MCF 10A (cell line): Measurements from ENCODE around the gene SLCO2A1. TPM values are rescaled to one million over a fixed set of nuclear protein-coding genes. Genes with fewer than 3 reads are reported as not detected.

Experiments
- BruUV-seq: library from RNA; stranded (reverse); fragments of 400-500 nt; replicated peaks from 2 replicates; lab custom pipeline; 2021; lab: Mats Ljungman, UMichigan
- CTCF ChIA-PET: fragments of 300-600 bp; sonication (Branson Sonifier 250); formaldehyde crosslinking; extraction: SDS; loops from one replicate; lab custom pipeline; 2021; ENCODE audit warnings: antibody characterized with exemption, inconsistent platforms; lab: Yijun Ruan, JAX
- POLR2A ChIA-PET: fragments of 300-600, 350-650 bp; sonication (Branson Sonifier 250); formaldehyde crosslinking; extraction: SDS; loops from one replicate; lab custom pipeline; 2020; ENCODE audit warnings: antibody characterized with exemption, inconsistent platforms; lab: Yijun Ruan, JAX
- DNase-seq: peaks from one replicate; pipeline ENCODE4 v3.0.0-alpha.2; 2018; ENCODE audit not compliant: unreplicated experiment
- H3K27ac Mint-ChIP-seq: one replicate; pipeline ENCODE4 v1.8.0; 2022; ENCODE audit warnings: mild to moderate bottlenecking, low read depth, mixed read lengths; ENCODE audit not compliant: unreplicated experiment
- H3K27me3 Mint-ChIP-seq: one replicate; pipeline ENCODE4 v1.8.0; 2022; ENCODE audit warnings: mixed read lengths; ENCODE audit not compliant: insufficient read depth, unreplicated experiment
- H3K36me3 Mint-ChIP-seq: one replicate; pipeline ENCODE4 v1.8.0; 2022; ENCODE audit warnings: mild to moderate bottlenecking, moderate library complexity, mixed read lengths; ENCODE audit not compliant: insufficient read depth, unreplicated experiment
- H3K4me1 Mint-ChIP-seq: one replicate; pipeline ENCODE4 v1.8.0; 2022; ENCODE audit warnings: mixed read lengths; ENCODE audit not compliant: insufficient read depth, unreplicated experiment
- H3K4me3 Mint-ChIP-seq: one replicate; pipeline ENCODE4 v1.8.0; 2022; ENCODE audit warnings: mild to moderate bottlenecking, moderate library complexity, mixed read lengths; ENCODE audit not compliant: unreplicated experiment
- H3K9me3 Mint-ChIP-seq: one replicate; pipeline ENCODE4 v1.8.0; 2022; ENCODE audit warnings: mixed read lengths; ENCODE audit not compliant: unreplicated experiment
- intact Hi-C: fragments of 100-400 bp; cut with micrococcal nuclease; formaldehyde crosslinking; loops from 2 replicates; pipeline ENCODE4 v1.14.1; 2022
- total RNA-seq: library from RNA; stranded (reverse); gene quantifications from 2 replicates; pipeline ENCODE4 v1.2.3, GENCODE V29; 2022
- TF ChIP-seq, protein P1 (sequence below): fragments of 200-600 bp; IDR thresholded peaks from one replicate; pipeline ENCODE4 v1.8.0; 2022; ENCODE audit warnings: antibody characterized with exemption, mild to moderate bottlenecking; ENCODE audit not compliant: unreplicated experiment

The SLCO2A1 gene
- total RNA-seq, 1 experiment from 2014 or later, result 1.0 TPM

DNA sequence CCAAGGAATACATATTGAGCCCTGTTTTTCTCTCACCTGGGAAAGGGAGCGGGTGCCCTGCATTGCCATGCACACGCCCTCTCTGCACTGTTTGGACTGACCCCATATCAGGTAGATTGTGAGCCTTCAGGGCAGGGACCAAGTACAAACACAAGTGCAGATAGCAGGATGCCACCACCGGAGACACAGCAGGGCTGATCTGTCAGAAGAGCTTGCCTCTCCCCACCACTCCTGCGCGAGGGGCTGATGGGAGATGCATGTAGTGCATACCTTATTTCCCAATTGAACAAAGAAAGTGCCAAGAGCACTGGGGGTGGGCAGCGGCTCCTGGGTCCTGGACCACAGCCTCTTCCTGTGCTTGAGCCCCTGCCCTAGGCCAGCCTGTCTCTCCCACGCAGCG lies 9.0 kb upstream of the SLCO2A1 start:
- Mint-ChIP-seq H3K4me3 (no peak overlapping the region), H3K9me3 (peaks cover 8% of the 10 kb centered on the region), H3K27me3 (no peaks in the 10 kb centered on the region), H3K27ac (peak overlapping the region; percentile 46), H3K4me1 (peaks cover 13% of the 10 kb centered on the region), H3K36me3 (no peaks in the 10 kb centered on the region)
- intact Hi-C loops, result loop anchor here (1.0 kb wide), 1 partner anchor 108 kb away; no protein-coding TSS in a partner anchor
- TF ChIP-seq, protein P1, sequence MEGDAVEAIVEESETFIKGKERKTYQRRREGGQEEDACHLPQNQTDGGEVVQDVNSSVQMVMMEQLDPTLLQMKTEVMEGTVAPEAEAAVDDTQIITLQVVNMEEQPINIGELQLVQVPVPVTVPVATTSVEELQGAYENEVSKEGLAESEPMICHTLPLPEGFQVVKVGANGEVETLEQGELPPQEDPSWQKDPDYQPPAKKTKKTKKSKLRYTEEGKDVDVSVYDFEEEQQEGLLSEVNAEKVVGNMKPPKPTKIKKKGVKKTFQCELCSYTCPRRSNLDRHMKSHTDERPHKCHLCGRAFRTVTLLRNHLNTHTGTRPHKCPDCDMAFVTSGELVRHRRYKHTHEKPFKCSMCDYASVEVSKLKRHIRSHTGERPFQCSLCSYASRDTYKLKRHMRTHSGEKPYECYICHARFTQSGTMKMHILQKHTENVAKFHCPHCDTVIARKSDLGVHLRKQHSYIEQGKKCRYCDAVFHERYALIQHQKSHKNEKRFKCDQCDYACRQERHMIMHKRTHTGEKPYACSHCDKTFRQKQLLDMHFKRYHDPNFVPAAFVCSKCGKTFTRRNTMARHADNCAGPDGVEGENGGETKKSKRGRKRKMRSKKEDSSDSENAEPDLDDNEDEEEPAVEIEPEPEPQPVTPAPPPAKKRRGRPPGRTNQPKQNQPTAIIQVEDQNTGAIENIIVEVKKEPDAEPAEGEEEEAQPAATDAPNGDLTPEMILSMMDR, result no peak
- no peak for DNase-seq
- ChIA-PET CTCF (interaction anchor here (0.6 kb wide), 1 partner anchor 137 kb away, joined by 4 read pairs; no protein-coding TSS in a partner anchor), POLR2A (no interaction called here)
- BruUV-seq, result no TSS peak

DNA sequence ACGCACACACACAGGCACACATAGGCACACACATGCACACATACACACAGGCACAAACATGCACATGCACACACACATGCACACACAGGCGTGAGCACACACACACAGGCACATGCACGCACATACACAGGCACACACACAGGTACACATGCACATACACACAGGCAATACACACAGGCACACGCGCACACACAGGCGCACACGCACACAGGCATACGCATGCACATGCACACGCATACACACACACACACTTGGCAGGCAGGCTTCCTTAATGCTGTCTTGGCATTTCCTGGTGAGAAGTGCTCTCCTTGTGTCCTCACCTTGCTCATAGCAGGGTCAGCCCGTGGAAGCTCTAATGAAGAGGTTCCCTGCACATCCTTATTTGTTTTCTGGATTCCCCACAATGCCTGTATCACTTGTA lies 8.4 kb upstream of the SLCO2A1 start:
- peaks cover 8% of the 10 kb centered on the region for H3K9me3 Mint-ChIP-seq

DNA sequence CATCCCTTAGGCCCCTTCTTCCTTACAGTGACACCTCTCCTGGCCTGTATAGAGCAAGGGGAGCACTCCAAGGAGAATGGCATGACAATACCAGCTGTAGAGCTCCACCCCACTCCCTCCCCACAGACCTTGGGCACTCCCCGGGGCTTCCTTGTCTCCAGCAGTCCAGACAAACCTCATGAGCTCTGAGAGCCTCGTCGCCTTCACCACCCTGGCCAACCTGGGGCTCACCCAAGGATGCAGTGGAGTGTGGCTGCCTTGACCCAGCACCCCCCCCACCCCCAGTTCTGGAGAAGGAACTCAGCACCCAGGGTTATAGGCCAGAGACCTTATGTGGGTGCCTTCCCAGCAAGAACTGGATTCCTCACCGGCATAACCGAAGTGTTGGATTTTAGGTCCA lies 7.4 kb upstream of the SLCO2A1 start:
- CTCF ChIA-PET, result no interaction called here
- POLR2A ChIA-PET, result no interaction called here
- intact Hi-C loops, result no loop called here

More for the DNA sequence above, 8.4 kb upstream of the SLCO2A1 start:
- DNase-seq, result no peak
- ChIA-PET CTCF (no interaction called here), POLR2A (no interaction called here)
- no peak overlapping the region for H3K27ac Mint-ChIP-seq
- no peaks in the 10 kb centered on the region for H3K36me3 Mint-ChIP-seq
- no peak overlapping the region for H3K4me3 Mint-ChIP-seq
- BruUV-seq, result no TSS peak
- TF ChIP-seq, protein P1, result no peak
- H3K27me3 Mint-ChIP-seq, result no peaks in the 10 kb centered on the region
- intact Hi-C loops, result no loop called here
- peaks cover 13% of the 10 kb centered on the region for H3K4me1 Mint-ChIP-seq

DNA sequence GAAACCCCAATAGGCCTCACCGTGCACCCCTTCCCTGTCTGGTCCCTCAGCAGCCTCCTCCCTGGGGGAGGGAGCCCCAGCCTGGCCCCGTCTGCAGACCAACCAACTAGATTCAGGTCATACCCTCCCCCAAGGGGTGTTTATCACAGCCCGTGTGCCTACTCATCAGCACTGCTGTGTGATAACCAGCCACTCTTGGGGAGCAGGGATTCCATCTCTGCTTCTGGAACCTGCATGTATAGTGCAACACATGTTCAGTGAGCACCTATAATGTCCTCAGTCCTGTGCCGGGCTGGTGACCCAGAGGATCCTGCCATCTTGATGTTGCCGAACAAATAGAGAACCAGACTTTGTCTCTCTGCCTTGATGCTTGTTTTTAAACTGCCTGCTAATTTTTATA lies 6.6 kb upstream of the SLCO2A1 start:
- TF ChIP-seq, protein P1, result no peak
- no peak overlapping the region for H3K4me3 Mint-ChIP-seq
- peaks cover 13% of the 10 kb centered on the region for H3K4me1 Mint-ChIP-seq
- no peak for DNase-seq
- intact Hi-C loops, result no loop called here
- BruUV-seq, result no TSS peak
- H3K27me3 Mint-ChIP-seq, result no peaks in the 10 kb centered on the region
- no peak overlapping the region for H3K27ac Mint-ChIP-seq
- no peaks in the 10 kb centered on the region for H3K9me3 Mint-ChIP-seq
- H3K36me3 Mint-ChIP-seq, result no peaks in the 10 kb centered on the region
- ChIA-PET CTCF (no interaction called here), POLR2A (no interaction called here)

More for the DNA sequence above, 7.4 kb upstream of the SLCO2A1 start:
- Mint-ChIP-seq H3K27me3 (no peaks in the 10 kb centered on the region), H3K9me3 (peaks cover 6% of the 10 kb centered on the region), H3K27ac (no peak overlapping the region), H3K4me1 (peaks cover 13% of the 10 kb centered on the region), H3K4me3 (no peak overlapping the region), H3K36me3 (no peaks in the 10 kb centered on the region)
- no peak for DNase-seq
- TF ChIP-seq, protein P1, result no peak
- no TSS peak for BruUV-seq
